Measurements from ENCODE around the gene EFCAB8.

The EFCAB8 gene

GRCh38 chr20:32837157-32837556, 21.6 kb upstream of the EFCAB8 start:
- no peak for TF ChIP-seq CTCF (IDR thresholded peaks at IDR 0.05; ENCODE audit: low read depth, low read length, poor library complexity, severe bottlenecking)
- TF ChIP-seq EZH2phosphoT487 (IDR thresholded peaks at IDR 0.05; ENCODE audit: borderline replicate concordance, low read length), result no peak
- Histone ChIP-seq H3K27me3 (ENCODE audit: control insufficient read depth, low read length) (no peaks in the 10 kb centered on the region), H3K4me3 (ENCODE audit: low read length) (no peak overlapping the region), H3K9me3 (ENCODE audit: control insufficient read depth, insufficient read depth, low read length) (no peaks in the 10 kb centered on the region), H3F3A (ENCODE audit: control insufficient read depth, insufficient read depth) (peaks cover 3% of the 10 kb centered on the region; the same call in 1 of the 2 replicates), H4K20me1 (ENCODE audit: control insufficient read depth, insufficient read depth, low read depth, low read length) (no peaks in the 10 kb centered on the region), H3K27ac (ENCODE audit: low read depth, low read length) (no peak overlapping the region), H3K9me2 (replicated peaks; ENCODE audit: control insufficient read depth, low read length) (no peaks in the 10 kb centered on the region), H3K79me2 (ENCODE audit: control insufficient read depth, low read length) (peaks cover 66% of the 10 kb centered on the region), H3K4me2 (ENCODE audit: low read length) (no peak overlapping the region), H3K36me3 (ENCODE audit: control insufficient read depth, low read length) (peaks cover 81% of the 10 kb centered on the region), H3K4me1 (ENCODE audit: control insufficient read depth, low read length) (no peaks in the 10 kb centered on the region)

GRCh38 chr20:32839227-32839981, 19.3 kb upstream of the EFCAB8 start:
- H3K4me1 ChIP-seq (ENCODE audit: control insufficient read depth, low read length), result no peaks in the 10 kb centered on the region
- H3F3A ChIP-seq (ENCODE audit: control insufficient read depth, insufficient read depth), result peaks cover 3% of the 10 kb centered on the region; the same call in 1 of the 2 replicates
- no peak overlapping the region for H3K4me2 ChIP-seq (ENCODE audit: low read length)
- H3K27me3 ChIP-seq (ENCODE audit: control insufficient read depth, low read length), result no peaks in the 10 kb centered on the region
- no peaks in the 10 kb centered on the region for H3K9me2 ChIP-seq (replicated peaks; ENCODE audit: control insufficient read depth, low read length)
- no peak overlapping the region for H3K4me3 ChIP-seq (ENCODE audit: low read length)
- H3K9me3 ChIP-seq (ENCODE audit: control insufficient read depth, insufficient read depth, low read length), result no peaks in the 10 kb centered on the region
- peaks cover 64% of the 10 kb centered on the region for H3K79me2 ChIP-seq (ENCODE audit: control insufficient read depth, low read length)
- H4K20me1 ChIP-seq (ENCODE audit: control insufficient read depth, insufficient read depth, low read depth, low read length), result no peaks in the 10 kb centered on the region
- peaks cover 82% of the 10 kb centered on the region for H3K36me3 ChIP-seq (ENCODE audit: control insufficient read depth, low read length)
- no peak overlapping the region for H3K27ac ChIP-seq (ENCODE audit: low read depth, low read length)
- TF ChIP-seq CTCF (IDR thresholded peaks at IDR 0.05; ENCODE audit: low read depth, low read length, poor library complexity, severe bottlenecking) (no peak), EZH2phosphoT487 (IDR thresholded peaks at IDR 0.05; ENCODE audit: borderline replicate concordance, low read length) (no peak)

GRCh38 chr20:32839982-32840285, 18.8 kb upstream of the EFCAB8 start:
- Histone ChIP-seq H3F3A (ENCODE audit: control insufficient read depth, insufficient read depth) (peaks cover 3% of the 10 kb centered on the region; the same call in 1 of the 2 replicates), H3K27ac (ENCODE audit: low read depth, low read length) (no peak overlapping the region), H3K36me3 (ENCODE audit: control insufficient read depth, low read length) (peaks cover 83% of the 10 kb centered on the region), H3K4me1 (ENCODE audit: control insufficient read depth, low read length) (no peaks in the 10 kb centered on the region), H4K20me1 (ENCODE audit: control insufficient read depth, insufficient read depth, low read depth, low read length) (no peaks in the 10 kb centered on the region), H3K9me2 (replicated peaks; ENCODE audit: control insufficient read depth, low read length) (no peaks in the 10 kb centered on the region), H3K79me2 (ENCODE audit: control insufficient read depth, low read length) (peaks cover 66% of the 10 kb centered on the region), H3K9me3 (ENCODE audit: control insufficient read depth, insufficient read depth, low read length) (no peaks in the 10 kb centered on the region), H3K4me2 (ENCODE audit: low read length) (no peak overlapping the region), H3K4me3 (ENCODE audit: low read length) (no peak overlapping the region), H3K27me3 (ENCODE audit: control insufficient read depth, low read length) (no peaks in the 10 kb centered on the region)
- TF ChIP-seq CTCF (IDR thresholded peaks at IDR 0.05; ENCODE audit: low read depth, low read length, poor library complexity, severe bottlenecking), result no peak
- TF ChIP-seq EZH2phosphoT487 (IDR thresholded peaks at IDR 0.05; ENCODE audit: borderline replicate concordance, low read length), result no peak
